NT2/D1 (cell line): ENCODE data around the gene RNF121.
"Not testable (repeated sequence)": the region's sequence is repeated elsewhere in the genome, so short reads cannot be mapped to it uniquely, and the experiment has no call there.

Experiments
- YY1 ChIP-seq: IDR thresholded peaks from 2 replicates; pipeline ENCODE4 v1.6.1; 2011; ENCODE audit not compliant: insufficient read length, insufficient read depth
- ZNF274 ChIP-seq: IDR thresholded peaks from 2 replicates; pipeline ENCODE4 v1.6.1; 2011; ENCODE audit warnings: mild to moderate bottlenecking, low read depth, low read length

DNA sequence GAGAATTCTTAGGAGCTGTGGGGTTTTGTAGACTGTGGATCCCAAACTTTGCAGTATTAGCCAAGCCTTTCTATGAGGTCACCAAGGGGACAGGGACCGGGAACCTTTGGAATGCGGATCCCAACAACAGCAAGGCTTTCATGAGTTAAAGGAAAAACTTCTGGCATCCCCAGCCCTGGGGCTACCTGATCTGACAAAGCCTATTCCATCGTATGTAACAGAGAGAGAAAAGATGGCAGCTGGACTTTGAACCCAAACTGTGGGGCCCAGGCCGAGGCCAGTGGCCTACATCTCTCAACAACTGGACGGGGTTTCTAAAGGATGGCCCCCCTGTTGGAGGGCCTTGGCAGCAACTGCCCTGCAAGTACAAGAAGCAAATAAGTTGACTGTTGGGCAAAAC, 18.1 kb upstream of the RNF121 start:
- TF ChIP-seq YY1, ZNF274: not testable (repeated sequence)
